NCI-H2107 (cell line): ENCODE measurements around the gene NOL3.

ENCODE experiments used
- DNase-seq: peaks from one replicate; lab custom pipeline; 2025; lab: John Stamatoyannopoulos, UW

NOL3 gene

DNA sequence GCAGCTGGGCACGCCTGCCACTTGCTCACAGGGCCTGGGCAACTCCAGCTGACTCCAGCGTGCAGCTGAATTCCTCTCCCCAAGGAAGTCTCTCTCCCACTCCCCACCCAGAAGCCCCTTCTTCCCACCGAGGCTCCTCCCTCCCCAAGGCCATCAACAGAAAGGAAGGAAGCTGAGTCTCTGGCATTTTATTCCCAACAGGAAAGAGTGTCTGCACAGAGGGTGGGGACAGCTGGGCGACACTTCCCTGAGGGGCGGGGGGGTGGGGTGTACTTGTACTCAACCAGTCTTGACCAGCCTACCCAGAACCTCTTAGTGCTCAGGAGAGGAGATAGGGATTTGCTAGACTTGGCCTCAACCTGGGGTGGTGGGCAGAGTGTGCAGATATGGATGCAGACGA, 19.7 kb downstream of the NOL3 start, which contains the start of gene EXOC3L1:
EXOC3L1 (minus strand) TSS at position 96 of the 400 bp plus-strand sequence. CDS start 460 bp downstream, outside the sequence.
- DNase-seq: no peak

GRCh38 chr16:67190448-67191399, 20.4 kb downstream of the NOL3 start:
- DNase-seq: no peak

DNA sequence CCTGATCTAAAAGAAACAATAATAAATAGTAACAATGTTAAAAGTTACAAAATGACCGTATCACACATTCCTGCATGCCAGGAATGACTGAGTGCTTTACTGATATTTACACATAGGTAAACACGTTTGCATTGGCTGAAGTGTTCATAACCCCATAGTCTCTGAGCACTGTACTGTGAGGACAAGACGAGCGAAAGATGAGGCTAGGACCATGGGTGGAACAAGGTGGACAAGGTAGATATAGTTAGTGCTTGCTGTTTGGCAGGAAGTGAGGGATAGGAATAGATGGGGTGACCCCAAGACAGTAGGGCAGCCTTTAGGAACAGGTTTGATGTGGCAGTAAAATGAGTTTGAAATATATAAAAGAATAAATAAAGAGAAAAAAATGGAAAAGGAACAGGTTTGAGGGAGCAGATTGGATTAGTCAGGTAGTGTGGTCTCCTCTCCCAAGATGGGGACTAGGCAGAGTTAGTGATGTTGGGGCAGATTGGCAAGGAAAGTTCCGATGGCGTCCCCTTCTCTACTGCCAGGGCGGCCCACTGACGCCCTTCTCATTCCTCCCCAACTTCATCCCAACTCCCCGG, 21.2 kb downstream of the NOL3 start:
- DNase-seq: no peak

DNA sequence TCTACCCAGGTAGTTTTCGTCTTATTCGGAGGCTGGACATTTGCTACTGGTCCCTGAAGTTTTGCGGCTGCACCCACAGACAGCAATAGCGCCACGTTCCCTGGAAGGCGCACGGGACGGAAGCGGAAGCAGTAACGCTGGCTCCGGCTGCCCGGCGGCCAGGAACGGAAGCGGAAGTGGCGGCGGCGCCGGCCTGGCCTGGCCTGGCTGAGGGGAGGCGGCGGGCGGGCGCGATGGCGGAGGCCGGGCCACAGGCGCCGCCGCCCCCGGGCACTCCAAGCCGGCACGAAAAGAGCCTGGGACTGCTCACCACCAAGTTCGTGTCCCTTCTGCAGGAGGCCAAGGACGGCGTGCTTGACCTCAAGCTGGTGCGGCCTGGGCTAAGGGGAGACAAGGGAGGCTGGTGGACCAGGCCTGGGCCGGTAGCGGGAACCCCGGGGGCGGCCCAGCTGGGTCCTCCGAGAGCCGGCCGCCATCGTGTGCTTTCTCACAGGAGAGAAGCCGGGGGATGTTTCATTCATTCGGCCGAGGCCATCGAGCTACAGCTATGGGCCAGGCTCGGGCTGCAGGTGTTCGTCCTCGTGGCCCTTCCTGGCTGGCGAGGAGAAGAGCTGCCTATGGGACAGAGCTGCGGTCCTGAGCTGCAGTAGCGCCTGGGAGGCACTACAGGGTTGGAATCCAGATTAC, 21.8 kb downstream of the NOL3 start, which contains the start of gene E2F4:
E2F4 (plus strand) TSS at position 161 of the 687 bp plus-strand sequence; CDS start at position 234, 73 bp downstream.
- peak; percentile 87 for DNase-seq

DNA sequence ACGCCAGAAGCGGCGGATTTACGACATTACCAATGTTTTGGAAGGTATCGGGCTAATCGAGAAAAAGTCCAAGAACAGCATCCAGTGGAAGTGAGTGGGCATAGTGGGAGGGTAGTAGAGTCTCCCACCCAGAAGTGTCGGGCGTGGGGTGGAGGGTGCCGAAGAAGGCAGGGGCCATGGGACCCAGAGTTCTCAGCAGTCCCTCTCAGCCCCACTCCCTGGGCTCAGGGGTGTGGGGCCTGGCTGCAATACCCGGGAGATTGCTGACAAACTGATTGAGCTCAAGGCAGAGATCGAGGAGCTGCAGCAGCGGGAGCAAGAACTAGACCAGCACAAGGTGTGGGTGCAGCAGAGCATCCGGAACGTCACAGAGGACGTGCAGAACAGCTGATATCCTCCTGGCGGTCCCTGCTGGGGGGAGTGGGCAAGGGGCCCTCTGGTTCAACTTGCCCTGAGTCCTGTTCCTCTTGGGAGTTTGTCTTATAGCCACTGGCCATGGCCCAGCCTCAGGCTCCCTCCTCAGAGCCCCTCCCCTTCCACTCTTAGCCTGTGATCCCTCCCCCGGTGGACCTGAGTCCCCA, 22.5 kb downstream of the NOL3 start:
- DNase-seq: no peak

- DNase-seq: no peak
These were observed 23.2 kb downstream of the NOL3 start for GRCh38 chr16:67193536-67193935.

DNA sequence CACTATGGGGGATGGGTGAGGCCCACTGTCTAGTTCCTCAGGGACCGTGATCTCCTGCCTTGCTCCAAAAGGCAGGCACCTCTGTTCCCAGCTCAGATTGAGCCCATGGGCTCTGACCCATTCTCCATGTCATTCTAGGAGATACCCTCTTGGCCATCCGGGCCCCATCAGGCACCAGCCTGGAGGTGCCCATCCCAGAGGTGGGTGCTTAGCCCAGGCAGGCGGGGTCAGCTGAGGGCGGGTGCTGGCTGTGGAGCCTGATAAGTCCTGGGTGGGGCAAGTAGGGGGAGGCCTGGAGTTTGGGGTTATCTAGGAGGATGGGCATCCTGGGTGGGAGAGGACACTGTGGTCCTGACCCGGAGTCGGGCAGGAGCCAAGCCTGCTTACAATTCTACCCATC, 23.9 kb downstream of the NOL3 start:
- DNase-seq: no peak

- DNase-seq: no peak
These were observed 25.3 kb downstream of the NOL3 start for GRCh38 chr16:67195676-67196075.

DNA sequence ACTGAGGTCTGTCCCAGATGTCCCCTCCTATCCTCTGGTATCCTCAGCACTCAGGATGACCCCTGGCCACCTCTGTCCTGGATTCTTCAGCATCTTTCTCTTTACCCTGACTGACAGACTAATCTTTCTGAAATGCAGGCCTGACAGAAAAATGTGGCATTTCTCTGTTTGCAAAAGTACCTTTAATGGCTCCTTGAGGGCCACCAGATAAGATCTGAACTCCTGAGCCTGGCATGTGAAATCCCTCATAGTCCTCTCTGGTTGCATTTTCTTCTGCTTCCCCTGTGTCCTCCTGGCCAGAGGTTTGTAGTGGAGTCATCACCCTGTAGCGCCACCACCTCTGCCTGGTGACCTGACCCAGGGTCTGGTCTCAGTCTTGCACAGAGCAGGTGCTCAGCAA, 26.5 kb downstream of the NOL3 start:
- DNase-seq: no peak

GRCh38 chr16:67197704-67198103, 27.4 kb downstream of the NOL3 start:
- DNase-seq: no peak

DNA sequence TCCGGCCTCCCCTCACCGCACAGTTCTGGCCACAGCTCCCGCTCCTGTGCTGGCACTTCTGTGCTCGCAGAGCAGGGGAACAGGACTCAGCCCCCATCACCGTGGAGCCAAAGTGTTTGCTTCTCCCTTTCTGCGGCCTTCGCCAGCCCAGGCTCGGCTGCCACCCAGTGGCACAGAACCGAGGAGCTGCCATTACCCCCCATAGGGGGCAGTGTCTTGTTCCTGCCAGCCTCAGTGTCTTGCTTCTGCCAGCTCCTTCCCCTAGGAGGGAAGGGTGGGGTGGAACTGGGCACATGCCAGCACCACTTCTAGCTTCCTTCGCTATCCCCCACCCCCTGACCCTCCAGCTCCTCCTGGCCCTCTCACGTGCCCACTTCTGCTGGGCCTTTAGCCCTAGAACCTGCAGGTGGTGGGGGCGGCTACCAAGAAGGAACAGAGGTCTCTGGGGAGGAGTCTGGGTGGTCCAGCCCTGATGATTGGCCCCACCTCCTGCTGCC, 27.9 kb downstream of the NOL3 start:
- DNase-seq: no peak

DNA sequence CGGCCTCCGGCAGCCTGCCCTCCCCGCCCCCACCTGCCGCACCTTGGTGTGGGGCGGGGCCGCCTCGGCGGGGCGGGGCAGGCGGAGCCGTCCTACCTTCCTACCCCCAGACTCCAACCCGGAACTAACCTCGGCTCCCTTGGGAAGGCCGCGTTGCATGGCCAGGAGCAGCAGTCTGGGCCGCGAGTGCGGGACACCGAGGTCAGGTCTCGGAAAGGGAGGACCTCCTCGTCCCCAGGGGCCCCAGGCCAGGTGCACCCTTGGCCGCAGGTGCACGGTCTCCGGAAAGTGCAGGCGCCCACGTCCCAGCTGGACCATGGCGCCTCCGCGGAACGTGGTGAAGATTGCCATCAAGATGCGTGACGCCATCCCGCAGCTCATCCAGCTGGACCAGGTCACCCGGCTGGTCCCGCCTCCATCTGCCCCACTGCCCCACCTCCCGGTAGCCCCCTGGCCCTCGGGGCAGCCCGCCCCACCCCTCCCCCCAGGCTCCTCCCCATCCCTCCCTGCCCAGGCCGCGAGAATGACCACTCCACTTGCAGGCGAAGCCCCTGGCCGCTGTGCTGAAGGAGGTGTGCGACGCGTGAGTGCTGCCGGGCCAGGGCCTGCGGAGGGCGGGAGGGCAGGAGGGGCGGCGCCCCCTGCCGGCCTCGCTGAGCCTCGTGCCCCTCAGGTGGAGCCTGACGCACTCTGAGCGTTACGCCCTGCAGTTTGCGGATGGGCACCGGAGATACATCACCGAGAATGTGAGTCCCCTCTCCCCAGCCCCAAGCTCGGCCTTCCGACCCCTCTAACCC, 28.9 kb downstream of the NOL3 start, which contains the start of gene ELMO3:
ELMO3 (plus strand) TSS at position 121 of the 797 bp plus-strand sequence; CDS start at position 317, 196 bp downstream.
- no peak for DNase-seq

DNA sequence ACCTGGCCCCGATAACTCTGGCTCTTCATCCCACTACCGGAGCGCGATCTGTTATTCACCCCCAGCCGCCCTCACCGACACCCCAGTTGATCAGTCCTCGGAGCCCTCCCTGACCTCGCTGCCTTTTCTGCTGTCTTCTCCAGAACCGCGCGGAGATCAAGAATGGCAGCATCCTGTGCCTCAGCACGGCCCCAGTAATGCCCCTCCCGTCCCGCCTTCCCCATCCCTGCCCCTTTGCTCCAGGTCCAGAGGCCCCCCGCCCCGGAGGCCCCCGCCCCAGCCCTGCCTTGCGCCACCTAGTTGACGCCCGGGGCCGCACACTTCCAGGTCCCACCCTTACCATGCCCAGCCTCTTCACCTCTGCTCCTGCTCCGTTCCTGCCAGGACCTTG, 29.5 kb downstream of the NOL3 start:
- DNase-seq: no peak

DNA sequence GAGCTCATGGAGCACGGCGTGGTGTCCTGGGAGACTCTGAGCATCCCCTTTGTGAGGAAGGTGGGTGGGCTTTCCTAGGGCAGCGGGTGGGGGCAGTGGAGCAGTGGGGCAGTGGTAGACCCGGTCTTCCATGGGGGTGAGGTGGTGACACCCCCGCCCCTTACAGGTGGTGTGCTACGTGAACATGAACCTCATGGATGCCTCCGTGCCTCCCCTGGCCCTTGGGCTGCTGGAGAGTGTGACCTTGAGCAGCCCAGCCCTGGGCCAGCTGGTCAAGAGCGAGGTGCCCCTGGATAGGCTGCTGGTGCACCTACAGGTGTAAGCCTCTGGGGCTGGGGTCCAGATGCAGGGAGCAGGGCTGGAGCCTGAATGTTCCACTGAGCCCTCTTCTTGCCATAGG, 30.2 kb downstream of the NOL3 start:
- no peak for DNase-seq

- DNase-seq: no peak
These were observed 31.3 kb downstream of the NOL3 start for GRCh38 chr16:67201411-67202345.

GRCh38 chr16:67202426-67202825, 32.1 kb downstream of the NOL3 start:
- DNase-seq: no peak

DNA sequence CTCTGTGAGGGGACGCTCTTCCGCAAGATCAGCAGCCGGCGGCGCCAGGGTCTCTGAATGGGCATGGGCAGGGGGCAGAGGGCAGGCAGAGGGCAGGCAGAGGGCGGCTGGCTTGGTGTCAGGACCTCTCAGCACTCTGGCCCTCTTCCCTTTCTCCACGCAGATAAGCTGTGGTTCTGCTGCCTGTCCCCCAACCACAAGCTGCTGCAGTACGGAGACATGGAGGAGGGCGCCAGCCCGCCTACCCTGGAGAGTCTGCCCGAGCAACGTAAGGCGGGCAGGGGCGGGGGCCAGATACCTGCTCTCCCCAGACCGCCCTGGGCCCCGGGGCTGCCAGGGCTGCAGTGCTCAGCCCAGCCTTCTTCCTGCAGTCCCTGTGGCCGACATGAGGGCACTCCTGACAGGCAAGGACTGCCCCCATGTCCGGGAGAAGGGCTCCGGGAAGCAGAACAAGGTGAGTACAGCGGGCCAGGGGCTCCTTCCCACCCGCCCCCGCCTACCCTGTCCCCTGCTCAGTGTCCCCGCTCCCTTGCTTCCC, 32.7 kb downstream of the NOL3 start:
- DNase-seq: no peak

GRCh38 chr16:67204076-67204475, 33.7 kb downstream of the NOL3 start:
- DNase-seq: no peak

- DNase-seq: no peak
These were observed 35.9 kb downstream of the NOL3 start for GRCh38 chr16:67206129-67206837.
